Prostate gland (tissue), 2 donors: ENCODE measurements around the gene ZNF579. TPM values are rescaled to one million over a fixed set of nuclear protein-coding genes. Genes with fewer than 3 reads are reported as not detected.
A peak's percentile ranks its signal among the peaks of the same experiment; 100 is the strongest.

ENCODE experiments used
- DNase-seq: peaks from one replicate; pipeline ENCODE4 v3.0.0-alpha.2; 2019; ENCODE audit warnings: low spot score
- H3K27ac ChIP-seq, 2 donors: fragments of 200-600 bp; sonication (generic); 2 replicates each; pipeline ENCODE4 v1.5.1; 2017 to 2019
- H3K27me3 ChIP-seq: fragments of 200-600 bp; sonication (generic); replicated peaks from 2 replicates; pipeline ENCODE4 v1.5.1; 2019; ENCODE audit not compliant: insufficient read depth
- H3K36me3 ChIP-seq, 2 donors: fragments of 200-600 bp; sonication (generic); 1 replicate in 1 of 2; 2 replicates in 1 of 2; pipeline versions ENCODE4 v1.5.1 to v1.8.1; 2017 to 2019
- H3K4me1 ChIP-seq: fragments of 200-600 bp; sonication (generic); replicated peaks from 2 replicates; pipeline ENCODE4 v1.5.1; 2019
- H3K4me3 ChIP-seq, 2 donors: fragments of 200-600 bp; sonication (generic); 2 replicates each; pipeline ENCODE4 v1.5.1; 2017 to 2019
- H3K9me3 ChIP-seq: fragments of 200-600 bp; sonication (generic); 2 replicates; pipeline ENCODE4 v1.5.1; 2017
- POLR2A ChIP-seq: fragments of 450-650 bp; IDR thresholded peaks from one replicate; pipeline ENCODE4 v1.6.1; 2016; ENCODE audit warnings: antibody characterized with exemption, mild to moderate bottlenecking
- POLR2AphosphoS5 ChIP-seq: sonication (generic); formaldehyde crosslinking; IDR thresholded peaks from one replicate; pipeline ENCODE4 v1.6.1; 2017; ENCODE audit warnings: antibody characterized with exemption
- WGBS: methylation state at CpG from one replicate; pipeline ENCODE4 v1.1.5; 2018; 5-methylcytosine and 5-hydroxymethylcytosine counted together
- intact Hi-C: fragments of 100-400 bp; cut with DNase I; formaldehyde crosslinking; loops from one replicate; pipeline ENCODE4 v1.14.2; 2022
- total RNA-seq, 2 donors: library from RNA; depleted of rRNA; stranded (reverse); fragments of >200 nt; gene quantifications; one replicate each; pipeline ENCODE4 v1.1.0, GENCODE V29; 2016
- TF ChIP-seq, protein P1 (sequence below), 4 experiments: fragments of 200-600 bp in 2 of 4; fragments of 450-650 bp in 2 of 4; sonication (generic) in 2 of 4; IDR thresholded peaks; 1 replicate in 3 of 4; 2 replicates in 1 of 4; pipeline ENCODE4 v1.5.1; 2016 to 2019; ENCODE audit warnings: antibody characterized with exemption in 4 of 4, mild to moderate bottlenecking in 2 of 4, moderate library complexity in 2 of 4

ZNF579 gene
- total RNA-seq, 2 donors from 2014 or later: 8.7 to 10.8 TPM

DNA sequence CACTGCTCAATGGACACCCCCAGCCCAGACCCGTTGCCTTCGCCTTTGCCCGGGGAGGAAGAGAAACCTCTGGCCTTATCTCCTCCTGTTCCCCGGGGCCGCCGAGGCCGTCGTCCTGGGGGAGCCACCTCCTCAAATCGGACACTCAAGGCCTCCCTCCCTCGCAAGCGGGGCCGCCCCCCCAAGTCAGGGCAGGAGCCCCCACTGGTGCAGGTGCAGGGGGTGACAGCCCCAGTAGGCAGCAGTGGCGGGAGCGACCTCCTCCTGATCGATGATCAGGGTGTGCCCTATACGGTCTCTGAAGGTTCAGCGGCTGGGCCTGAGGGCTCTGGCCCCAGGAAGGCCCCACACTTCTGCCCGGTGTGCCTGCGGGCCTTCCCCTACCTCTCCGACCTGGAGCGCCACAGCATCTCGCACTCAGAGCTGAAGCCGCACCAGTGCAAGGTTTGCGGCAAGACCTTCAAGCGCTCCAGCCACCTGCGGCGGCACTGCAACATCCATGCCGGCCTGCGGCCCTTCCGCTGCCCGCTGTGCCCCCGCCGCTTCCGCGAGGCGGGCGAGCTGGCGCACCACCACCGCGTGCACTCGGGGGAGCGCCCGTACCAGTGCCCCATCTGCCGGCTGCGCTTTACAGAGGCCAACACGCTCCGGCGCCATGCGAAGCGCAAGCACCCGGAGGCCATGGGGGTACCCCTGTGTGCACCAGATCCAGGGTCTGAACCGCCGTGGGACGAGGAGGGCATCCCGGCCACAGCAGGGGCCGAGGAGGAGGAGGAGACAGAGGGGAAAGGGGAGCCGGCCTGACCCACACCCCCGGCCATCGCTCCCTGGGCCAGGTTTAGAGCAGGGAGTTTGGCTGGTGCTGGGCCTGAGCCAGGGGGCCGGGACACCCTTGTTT is 21.7 kb upstream of the ZNF579 start:
- 95% methylated on average over 51 of the region's 60 CpGs for WGBS
- intact Hi-C loops: loop anchor here (10.0 kb wide), 1 partner anchor 488 kb away; the partner anchor contains the start of gene PPP1R12C

DNA sequence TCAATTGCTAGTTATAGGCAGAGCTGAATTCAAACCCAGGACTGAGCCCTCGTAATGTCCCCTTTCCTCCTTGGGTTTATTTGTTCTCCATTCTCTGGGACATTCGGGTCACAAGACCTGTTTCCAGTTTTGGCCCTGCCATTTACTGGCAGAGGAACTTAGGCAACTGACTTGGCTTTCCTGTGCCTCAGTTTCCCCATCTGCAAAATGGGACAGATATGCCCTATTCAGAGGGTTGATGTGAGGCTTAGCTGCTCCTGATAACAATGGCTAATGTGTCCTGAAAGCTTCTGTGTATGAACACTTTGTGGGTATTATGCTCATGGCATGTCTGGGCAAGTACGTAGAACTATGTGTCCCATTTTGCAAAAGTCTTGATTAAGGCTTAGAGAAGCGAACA is 20.4 kb upstream of the ZNF579 start:
- Histone ChIP-seq H3K36me3 (no peaks in the 10 kb centered on the region), H3K9me3 (no peaks in the 10 kb centered on the region), H3K27ac (peak overlapping the region; percentile 92 to 98), H3K4me3 (peak overlapping the region; percentile 53 to 87), H3K4me1 (peaks cover 4% of the 10 kb centered on the region), H3K27me3 (no peaks in the 10 kb centered on the region)
- intact Hi-C loops: loop anchor here (10.0 kb wide), 1 partner anchor 486 kb away; the partner anchor contains the start of gene PPP1R12C
- TF ChIP-seq POLR2A: peak; percentile 19
- TF ChIP-seq, protein P1, sequence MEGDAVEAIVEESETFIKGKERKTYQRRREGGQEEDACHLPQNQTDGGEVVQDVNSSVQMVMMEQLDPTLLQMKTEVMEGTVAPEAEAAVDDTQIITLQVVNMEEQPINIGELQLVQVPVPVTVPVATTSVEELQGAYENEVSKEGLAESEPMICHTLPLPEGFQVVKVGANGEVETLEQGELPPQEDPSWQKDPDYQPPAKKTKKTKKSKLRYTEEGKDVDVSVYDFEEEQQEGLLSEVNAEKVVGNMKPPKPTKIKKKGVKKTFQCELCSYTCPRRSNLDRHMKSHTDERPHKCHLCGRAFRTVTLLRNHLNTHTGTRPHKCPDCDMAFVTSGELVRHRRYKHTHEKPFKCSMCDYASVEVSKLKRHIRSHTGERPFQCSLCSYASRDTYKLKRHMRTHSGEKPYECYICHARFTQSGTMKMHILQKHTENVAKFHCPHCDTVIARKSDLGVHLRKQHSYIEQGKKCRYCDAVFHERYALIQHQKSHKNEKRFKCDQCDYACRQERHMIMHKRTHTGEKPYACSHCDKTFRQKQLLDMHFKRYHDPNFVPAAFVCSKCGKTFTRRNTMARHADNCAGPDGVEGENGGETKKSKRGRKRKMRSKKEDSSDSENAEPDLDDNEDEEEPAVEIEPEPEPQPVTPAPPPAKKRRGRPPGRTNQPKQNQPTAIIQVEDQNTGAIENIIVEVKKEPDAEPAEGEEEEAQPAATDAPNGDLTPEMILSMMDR (IDR thresholded peaks at IDR 0.05): no peak
- TF ChIP-seq POLR2AphosphoS5: peak; percentile 35
- DNase-seq: peak; percentile 21
- WGBS: 41% methylated on average over 4 of the region's 4 CpGs

More for the DNA sequence above, 21.7 kb upstream of the ZNF579 start:
- no peaks in the 10 kb centered on the region for H3K9me3 ChIP-seq
- H3K27ac ChIP-seq: no peak overlapping the region
- no peaks in the 10 kb centered on the region for H3K36me3 ChIP-seq
- H3K27me3 ChIP-seq: no peaks in the 10 kb centered on the region
- TF ChIP-seq POLR2A: no peak
- TF ChIP-seq, protein P1 (IDR thresholded peaks at IDR 0.05): no peak
- no peak for TF ChIP-seq POLR2AphosphoS5
- no peak overlapping the region for H3K4me3 ChIP-seq
- DNase-seq: no peak
- H3K4me1 ChIP-seq: peaks cover 10% of the 10 kb centered on the region

DNA sequence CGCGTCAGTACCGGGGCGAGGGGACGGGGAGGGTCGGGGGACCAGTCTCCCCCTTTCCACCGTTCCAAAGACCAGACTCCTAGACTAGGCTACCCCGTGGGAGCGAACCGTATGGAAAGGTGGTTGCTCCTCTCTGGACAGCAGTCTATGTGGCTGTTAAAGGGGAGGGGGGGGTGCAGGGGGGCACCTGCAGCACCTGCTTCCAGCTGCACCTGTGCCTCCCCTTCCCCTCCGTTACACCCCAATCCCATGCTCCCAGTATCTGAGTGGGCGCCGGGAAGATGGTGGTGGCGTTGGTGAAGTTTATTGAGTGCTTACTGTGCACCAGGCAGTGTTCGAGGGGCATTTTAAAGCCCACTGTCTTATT is 20.0 kb upstream of the ZNF579 start:
- Histone ChIP-seq H3K36me3 (no peaks in the 10 kb centered on the region), H3K27ac (peak overlapping the region; percentile 92 to 98), H3K27me3 (no peaks in the 10 kb centered on the region), H3K9me3 (no peaks in the 10 kb centered on the region), H3K4me3 (peak overlapping the region; percentile 53 to 87), H3K4me1 (peaks cover 4% of the 10 kb centered on the region)
- intact Hi-C loops: loop anchor here (10.0 kb wide), 1 partner anchor 486 kb away; the partner anchor contains the start of gene PPP1R12C
- TF ChIP-seq POLR2A (no peak), POLR2AphosphoS5 (no peak)
- TF ChIP-seq, protein P1 (IDR thresholded peaks at IDR 0.05): no peak
- no peak for DNase-seq
- 6% methylated on average over 12 of the region's 15 CpGs for WGBS

DNA sequence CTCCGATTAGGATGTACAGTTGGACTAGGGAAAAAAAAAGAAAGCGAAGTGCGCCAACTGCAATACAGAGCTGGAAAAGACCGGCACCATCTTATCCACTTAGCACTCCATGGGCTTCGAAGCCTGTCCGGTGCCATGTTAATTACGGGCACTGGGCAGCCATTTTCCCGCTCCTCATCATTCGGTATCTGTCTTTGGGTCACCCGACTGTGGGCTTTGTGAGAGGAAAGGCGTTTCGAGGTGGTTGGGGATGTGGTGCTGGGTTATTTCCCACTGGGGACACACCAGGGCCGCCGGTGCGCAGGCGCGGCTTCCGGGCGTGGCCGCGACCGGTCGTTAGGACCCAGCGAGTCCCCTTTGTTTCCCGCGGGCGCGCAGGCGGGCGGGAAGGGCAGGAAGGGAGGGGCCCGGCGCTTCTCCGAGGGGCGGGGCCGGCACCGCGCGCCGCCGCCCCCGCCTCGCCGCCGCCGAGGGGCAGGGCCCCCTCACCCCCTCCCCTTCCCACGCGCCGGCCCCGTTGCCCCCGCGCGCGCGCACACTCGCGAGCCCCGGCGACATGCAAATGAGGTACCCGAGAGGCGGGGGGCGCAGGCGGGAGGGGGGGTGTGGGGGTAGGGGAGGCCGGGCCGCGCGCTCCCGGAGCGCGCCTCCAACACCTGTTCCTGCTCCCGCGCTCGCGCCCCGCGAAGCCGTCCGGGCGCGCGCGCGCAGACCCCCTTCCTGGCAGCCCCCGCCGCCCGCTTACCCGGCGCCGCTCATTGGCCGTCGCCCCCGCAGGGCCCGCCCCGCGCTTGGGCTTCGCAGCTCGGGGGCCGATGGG is 19.4 kb upstream of the ZNF579 start, which contains the start of gene ZNF524:
Gene ZNF524, plus strand, starts transcription at position 447 of the 820 bp plus-strand sequence. CDS start 1,825 bp downstream, outside the sequence.
- DNase-seq: peak; percentile 84
- TF ChIP-seq, protein P1 (IDR thresholded peaks at IDR 0.05): no peak
- TF ChIP-seq POLR2AphosphoS5: peak; percentile 44
- no peak for TF ChIP-seq POLR2A

More for the DNA sequence above, 19.4 kb upstream of the ZNF579 start, which contains the start of gene ZNF524:
- no peaks in the 10 kb centered on the region for H3K27me3 ChIP-seq
- peak within 1 kb of the TSS; percentile 92 to 98 for H3K27ac ChIP-seq
- peak within 1 kb of the TSS; percentile 53 to 87 for H3K4me3 ChIP-seq
- no peaks in the 10 kb centered on the region for H3K9me3 ChIP-seq
- peaks cover 4% of the 10 kb centered on the region for H3K4me1 ChIP-seq
- intact Hi-C loops: loop anchor here (10.0 kb wide), 1 partner anchor 485 kb away; the partner anchor contains the start of gene PPP1R12C
- no peaks in the 10 kb centered on the region for H3K36me3 ChIP-seq
- WGBS: under 1% methylated on average over 23 of the region's 97 CpGs
